Limb (tissue), 2 donors: ENCODE results near the gene ZSCAN18.
A peak's percentile ranks its signal among the peaks of the same experiment; 100 is the strongest.
"Not testable (repeated sequence)": the region's sequence is repeated elsewhere in the genome, so short reads cannot be mapped to it uniquely, and the experiment has no call there.

Source experiments
- DNase-seq, 2 donors: peaks; one replicate each; pipeline ENCODE4 v3.0.0-alpha.2; 2016; ENCODE audit errors: extremely low spot score in 2 of 2

The ZSCAN18 gene

DNA sequence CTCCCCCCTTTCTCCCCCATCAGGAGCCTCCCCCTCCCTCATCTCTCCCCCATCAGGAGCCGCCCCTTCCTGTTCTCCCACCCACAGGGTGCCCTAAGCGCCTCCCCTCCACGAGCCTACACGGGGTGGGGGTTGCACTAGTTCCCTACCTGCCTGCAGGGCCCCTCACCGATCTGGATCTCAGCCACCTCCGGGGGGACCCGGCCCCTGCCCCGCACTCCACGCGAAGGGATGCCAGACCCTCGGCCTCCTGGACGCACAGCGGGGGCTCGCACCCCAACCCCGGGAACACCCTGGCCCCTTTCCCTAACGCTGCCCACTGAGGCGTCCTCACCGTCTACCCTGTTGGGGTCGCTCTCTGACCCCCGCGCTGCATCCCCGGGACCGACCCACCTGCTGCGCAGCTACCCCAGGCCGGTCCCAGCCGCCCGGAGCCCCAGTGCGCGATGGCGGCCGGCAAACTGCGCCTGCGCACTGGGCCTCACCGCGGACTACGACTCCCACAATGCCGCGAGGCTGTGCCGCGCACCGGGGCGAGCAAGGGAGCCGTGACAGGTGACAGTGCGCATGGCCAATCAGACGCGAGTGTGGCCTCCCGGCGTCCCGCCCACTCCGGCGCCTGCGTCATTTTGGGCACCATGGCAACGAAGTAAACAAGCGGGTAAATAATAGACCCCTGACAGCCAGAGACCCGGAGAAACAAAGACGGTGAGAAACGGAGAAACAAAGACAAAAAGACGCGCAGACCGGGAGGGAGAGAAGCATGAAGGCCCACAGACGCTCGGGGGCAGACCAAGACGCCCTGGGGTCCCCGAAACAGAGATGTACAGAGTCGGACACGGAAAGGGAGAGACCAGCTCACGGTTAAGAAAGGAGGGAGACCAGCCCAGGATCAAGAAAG, at the start of gene ZSCAN18:
Gene ZSCAN18, minus strand, starts transcription at position 451 of the 901 bp plus-strand sequence. CDS start 7,964 bp downstream, outside the sequence.
- peak; percentile 99 to 100 for DNase-seq

- DNase-seq = not testable (repeated sequence)
These were observed 49.4 kb upstream of the ZSCAN18 start for GRCh38 chr19:58147475-58147874.

- DNase-seq = no peak
These were observed 47.8 kb upstream of the ZSCAN18 start for GRCh38 chr19:58145849-58146248.

DNA sequence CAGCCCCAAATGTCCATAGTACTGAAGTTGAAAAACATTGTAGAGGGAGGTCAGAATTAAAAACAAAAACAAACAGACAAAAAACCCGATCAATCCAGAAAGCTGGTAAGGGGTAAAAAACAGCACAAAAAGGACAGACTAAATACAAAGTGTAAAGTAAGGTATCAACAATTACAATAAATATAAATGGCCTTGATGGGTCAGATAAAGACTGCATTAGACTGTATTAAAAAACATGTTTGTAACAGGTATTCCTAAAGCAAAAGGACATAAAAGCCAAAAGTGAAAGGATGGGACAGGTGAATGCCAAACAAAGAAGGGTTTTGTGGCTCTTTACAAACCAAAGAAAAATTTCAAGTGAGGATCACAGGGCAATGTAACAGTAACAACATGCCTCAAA, 36.2 kb upstream of the ZSCAN18 start:
- no peak for DNase-seq

DNA sequence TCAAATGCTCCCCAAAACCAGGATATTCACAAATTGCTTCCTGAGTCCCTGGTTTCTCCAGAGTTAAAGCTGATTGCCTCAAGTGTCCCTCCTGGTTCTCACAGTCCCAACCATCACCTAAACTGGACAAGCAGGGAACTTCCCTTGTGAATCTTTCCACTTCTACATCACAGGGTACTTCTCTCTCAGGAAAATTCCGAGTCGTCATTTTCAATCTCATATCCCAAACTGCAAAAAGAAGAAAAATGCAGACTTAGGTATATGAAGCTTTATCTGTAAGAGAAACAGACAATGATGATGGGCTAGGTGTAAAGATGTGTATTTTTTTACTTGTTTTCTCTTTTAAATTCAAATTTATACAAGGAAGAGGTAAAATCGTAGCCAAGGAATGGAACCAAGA, 31.3 kb upstream of the ZSCAN18 start:
- no peak for DNase-seq

GRCh38 chr19:58128041-58128685, 30.1 kb upstream of the ZSCAN18 start:
- no peak for DNase-seq

DNA sequence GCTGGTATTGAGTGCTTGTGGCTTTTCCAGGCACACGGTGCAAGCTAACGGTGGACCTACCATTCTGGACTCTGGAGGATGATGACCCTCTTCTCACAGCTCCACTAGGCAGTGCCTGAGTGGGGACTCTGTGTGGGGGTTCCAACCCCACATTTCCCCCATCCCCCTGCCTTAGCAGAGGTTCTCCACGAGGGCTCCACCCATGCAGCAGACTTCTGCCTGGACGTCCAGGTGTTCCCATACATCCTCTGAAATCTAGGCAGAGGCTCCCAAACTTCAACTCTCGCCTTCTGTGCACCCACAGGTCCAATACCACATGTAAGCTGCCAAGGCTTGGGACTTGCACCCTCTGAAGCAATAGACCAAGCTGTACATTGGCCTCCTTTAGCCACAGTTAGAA, 25.3 kb upstream of the ZSCAN18 start:
- DNase-seq = no peak

DNA sequence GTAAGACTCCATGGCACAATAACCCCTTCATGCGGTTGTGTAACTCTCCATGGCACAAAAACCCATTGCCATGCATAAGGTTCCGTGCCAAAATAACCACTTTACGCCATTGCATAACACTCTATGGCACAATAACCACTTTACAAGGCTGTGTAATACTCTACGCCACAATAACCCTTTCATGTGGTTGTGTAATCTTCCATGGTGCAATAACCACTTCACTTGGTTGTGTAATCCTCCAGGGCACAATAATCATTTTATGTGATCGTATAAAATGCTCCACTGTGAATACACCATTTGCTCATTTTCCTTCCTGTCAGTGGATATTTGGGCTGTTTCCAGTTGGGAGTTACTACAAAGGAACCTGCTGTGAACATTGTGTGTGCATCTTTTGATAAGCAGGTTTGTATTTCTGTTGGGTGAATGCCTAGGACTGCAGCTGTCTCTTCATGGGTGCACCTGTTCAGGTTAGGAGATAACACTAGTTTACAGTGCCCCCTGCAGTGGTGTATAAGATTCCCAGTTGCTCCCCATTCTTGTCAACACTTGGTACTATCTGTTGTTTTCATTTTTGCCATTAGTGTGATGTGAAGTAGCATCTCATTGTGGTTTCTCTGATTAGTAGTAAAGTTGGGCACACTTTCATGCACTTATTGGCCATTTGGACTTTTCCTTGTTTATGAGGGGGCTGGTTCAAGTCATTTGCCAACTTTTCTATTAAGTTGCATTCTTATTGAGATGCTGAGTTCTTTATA, 21.1 kb upstream of the ZSCAN18 start:
- no peak for DNase-seq

DNA sequence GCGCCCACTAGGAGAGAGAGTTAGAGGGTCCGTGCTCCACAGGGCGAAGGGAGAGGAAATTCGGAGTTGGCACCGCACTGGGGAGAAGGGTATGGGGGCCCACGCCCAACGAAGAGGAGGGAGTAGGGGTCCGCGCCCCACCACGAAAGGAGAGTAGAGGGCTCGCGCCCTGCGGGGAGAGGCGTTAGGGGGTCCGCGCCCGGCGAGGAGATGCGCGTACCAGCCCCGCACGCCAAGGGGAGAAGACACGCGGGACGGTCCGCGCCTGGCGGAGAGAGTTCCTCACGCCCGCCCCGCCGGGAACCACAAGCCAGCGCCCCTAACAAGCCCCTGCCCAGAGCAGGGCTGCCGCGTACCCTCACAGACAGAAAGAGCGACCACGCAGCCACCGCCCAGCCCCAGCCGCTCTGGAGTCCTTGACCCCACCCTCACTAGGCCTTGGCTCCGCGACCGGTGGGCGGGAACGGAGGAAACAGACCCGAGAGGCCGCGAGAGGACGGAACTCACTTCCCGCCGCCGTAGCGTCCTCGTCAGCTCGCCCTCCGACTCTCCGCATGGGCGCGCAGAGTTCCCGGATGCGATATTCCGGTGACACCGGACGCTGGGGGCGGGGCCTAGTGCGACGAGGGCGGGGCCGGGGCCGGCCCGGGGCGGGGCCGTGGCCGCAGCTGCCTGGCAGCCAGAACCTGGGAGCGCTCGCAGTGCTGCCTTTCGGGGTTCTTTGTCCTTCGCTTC, 20.0 kb upstream of the ZSCAN18 start:
- DNase-seq = peak; percentile 36 to 76

- DNase-seq = no peak
These were observed 10.5 kb upstream of the ZSCAN18 start for GRCh38 chr19:58108546-58108817.

DNA sequence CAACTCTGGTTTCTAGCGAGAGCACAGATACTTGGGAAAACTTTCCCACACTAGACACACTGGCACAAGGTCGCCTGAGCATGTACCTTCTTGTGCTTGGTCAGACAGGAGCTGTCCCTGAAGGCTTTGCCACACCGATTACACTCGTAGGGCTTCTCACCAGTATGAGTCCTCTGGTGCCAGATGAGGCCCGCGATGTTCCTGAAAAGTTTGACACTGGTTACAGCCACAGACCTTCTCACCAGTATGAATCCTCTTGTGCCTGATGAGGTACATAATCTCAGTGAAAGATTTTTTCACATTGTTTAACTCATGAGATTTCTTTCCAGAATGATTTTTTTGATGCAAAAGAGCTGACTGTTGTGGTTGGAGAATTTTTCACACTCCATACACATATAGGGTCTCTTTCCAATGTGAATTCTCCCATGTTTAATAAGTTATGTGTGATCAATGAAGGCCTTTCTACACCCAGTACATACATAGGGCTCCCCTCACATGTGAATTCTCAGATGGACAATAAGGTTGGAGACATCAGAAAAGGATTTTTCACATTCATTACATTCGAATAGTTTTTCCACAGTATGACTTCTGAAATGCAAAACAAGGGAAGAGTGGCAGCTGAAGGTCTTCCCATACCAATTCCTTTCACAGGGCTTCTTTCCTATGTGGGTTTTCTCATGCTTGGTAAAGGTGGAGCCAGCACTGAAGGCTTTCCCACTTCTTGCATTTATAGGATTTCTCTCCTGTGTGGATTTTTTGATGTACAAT, 9.9 kb upstream of the ZSCAN18 start:
- no peak for DNase-seq

DNA sequence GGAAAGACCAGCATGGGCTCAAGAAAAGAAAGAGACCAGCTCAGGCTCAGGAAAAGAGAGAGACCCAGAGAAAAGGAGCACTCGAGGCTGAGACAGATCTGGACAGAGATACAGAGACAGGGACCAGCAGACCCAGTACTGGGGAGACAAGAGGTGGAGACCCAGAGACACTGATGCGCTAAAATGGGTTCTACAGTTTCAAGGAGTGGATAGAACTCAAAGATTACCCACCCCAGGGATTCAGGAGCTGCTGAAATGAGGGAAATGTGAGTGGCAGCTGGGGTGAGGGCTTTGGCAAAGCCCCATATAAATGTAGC, 609 bp upstream of the ZSCAN18 start:
- no peak for DNase-seq

DNA sequence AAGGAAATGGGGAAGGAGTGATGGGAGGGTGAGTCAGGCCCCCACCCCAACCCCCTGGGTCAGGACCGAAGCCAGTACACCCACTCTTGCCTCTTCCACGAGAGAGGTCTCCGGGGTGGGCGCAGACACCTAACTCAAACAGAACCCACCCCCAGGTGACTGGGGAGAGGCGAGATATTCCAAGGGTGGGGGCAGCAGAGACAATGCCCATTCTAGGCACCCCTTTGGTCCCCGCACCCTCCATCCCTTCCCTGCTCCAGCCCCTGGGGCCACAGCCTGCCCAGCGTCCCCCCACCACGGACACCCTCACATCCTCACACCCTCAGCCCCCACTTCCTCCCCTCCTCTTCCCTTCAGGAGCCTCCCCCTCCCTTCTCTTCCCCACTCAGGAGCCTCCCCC, 682 bp downstream of the ZSCAN18 start:
- DNase-seq = no peak

DNA sequence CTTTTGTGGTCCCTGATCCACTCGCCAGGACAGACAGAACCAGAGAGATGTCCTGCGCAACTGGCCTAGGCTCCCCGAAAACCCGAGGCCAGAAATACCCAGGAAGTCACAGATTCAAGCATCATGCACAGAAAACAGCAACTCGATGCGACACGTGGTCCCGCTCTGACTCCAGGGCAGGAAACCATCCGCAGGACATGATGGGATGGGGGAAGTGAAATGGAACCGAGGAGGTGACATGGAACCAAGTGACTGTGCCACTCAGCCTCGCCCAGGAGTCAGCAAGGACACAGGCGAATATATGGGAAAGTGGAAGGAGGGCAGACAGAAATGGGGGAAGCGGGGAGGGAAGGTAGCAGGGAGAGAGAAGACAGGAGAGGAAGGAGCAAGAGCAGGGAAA, 1.1 kb downstream of the ZSCAN18 start:
- no peak for DNase-seq

DNA sequence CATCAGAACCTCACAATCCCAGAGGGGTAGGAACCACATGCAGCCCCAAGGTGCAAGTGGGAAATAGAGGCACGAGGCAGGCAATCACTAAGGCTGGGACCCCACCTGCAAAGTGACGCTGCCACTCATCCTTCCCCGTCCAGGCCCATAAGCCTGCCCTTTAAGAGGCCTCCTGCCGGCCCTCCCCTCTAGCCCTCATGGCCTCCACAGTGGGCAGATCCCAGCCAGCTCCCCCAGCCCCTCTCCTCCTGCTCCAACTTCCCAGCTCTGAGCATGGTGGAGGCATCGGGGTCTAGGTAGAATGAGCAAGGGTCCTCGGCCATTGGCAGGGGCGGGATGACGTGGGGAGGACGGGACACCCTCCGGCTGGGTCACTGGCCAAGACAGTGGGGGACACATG, 2.7 kb downstream of the ZSCAN18 start:
- no peak for DNase-seq

DNA sequence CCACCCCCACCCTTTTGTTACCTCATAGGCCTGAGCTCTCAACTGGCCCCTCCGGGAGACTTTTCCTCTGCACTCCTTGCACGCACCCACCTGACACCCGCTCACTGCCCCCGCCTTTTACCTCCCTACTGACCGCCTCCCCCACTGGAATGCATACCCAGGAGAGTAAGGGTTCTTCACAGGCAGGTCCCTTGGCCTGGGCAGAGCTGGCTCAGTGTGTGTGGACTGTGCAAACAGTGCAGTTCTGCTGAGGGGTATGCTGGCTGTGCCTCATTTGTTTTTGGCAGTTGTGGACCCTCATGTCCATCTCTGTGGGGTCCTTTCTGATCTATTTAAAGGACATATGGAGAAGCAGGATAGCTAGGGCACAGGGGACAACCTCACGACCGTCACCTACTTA, 5.0 kb downstream of the ZSCAN18 start:
- no peak for DNase-seq

GRCh38 chr19:58091251-58091995, 6.6 kb downstream of the ZSCAN18 start:
- peak in 1 of 2 donors; percentile 7 for DNase-seq

- DNase-seq = no peak
These were observed 8.2 kb downstream of the ZSCAN18 start for GRCh38 chr19:58089846-58090245.

- DNase-seq = no peak
These were observed 9.4 kb downstream of the ZSCAN18 start for GRCh38 chr19:58088521-58089052.
